HG02571 (cell line): Measurements from ENCODE around the gene CSTB.

Experiments
- ATAC-seq: cut with Tn5 transposase; IDR thresholded peaks from one replicate; pipeline ENCODE4 v1.9.1; 2021; ENCODE audit warnings: mild to moderate bottlenecking, moderate library complexity; ENCODE audit not compliant: unreplicated experiment

Gene CSTB

GRCh38 chr21:43811262-43812105, 35.4 kb upstream of the CSTB start:
- no peak for ATAC-seq

GRCh38 chr21:43810505-43811261, 34.6 kb upstream of the CSTB start:
- ATAC-seq, result peak; percentile 54

- no peak for ATAC-seq
Observed at GRCh38 chr21:43809853-43810504, 33.9 kb upstream of the CSTB start.

- ATAC-seq, result no peak
Observed at GRCh38 chr21:43809346-43809799, 33.3 kb upstream of the CSTB start.

GRCh38 chr21:43808832-43809251, 32.7 kb upstream of the CSTB start:
- ATAC-seq, result no peak

GRCh38 chr21:43808367-43808766, 32.3 kb upstream of the CSTB start:
- no peak for ATAC-seq

- ATAC-seq, result no peak
Observed at GRCh38 chr21:43806017-43806710, 30.1 kb upstream of the CSTB start.

- ATAC-seq, result peak; percentile 76
Observed at GRCh38 chr21:43805275-43805800, 29.2 kb upstream of the CSTB start.

GRCh38 chr21:43803558-43804300, 27.6 kb upstream of the CSTB start:
- ATAC-seq, result no peak

- ATAC-seq, result no peak
Observed at GRCh38 chr21:43802713-43803313, 26.7 kb upstream of the CSTB start.

GRCh38 chr21:43801006-43801783, 25.1 kb upstream of the CSTB start:
- no peak for ATAC-seq

GRCh38 chr21:43800566-43800965, 24.5 kb upstream of the CSTB start:
- no peak for ATAC-seq

GRCh38 chr21:43800124-43800523, 24.0 kb upstream of the CSTB start:
- no peak for ATAC-seq

- ATAC-seq, result no peak
Observed at GRCh38 chr21:43799301-43799840, 23.3 kb upstream of the CSTB start.

- no peak for ATAC-seq
Observed at GRCh38 chr21:43797925-43798715, 22.0 kb upstream of the CSTB start.

- no peak for ATAC-seq
Observed at GRCh38 chr21:43797415-43797814, 21.3 kb upstream of the CSTB start.

GRCh38 chr21:43794857-43795256, 18.7 kb upstream of the CSTB start:
- no peak for ATAC-seq

GRCh38 chr21:43794311-43794710, 18.2 kb upstream of the CSTB start:
- ATAC-seq, result no peak
